NCI-H187 treated with DMSO at 0.1 percent for 48 hours (cell line): ENCODE results near the gene NEUROG2.
"Not testable (repeated sequence)": the region's sequence is repeated elsewhere in the genome, so short reads cannot be mapped to it uniquely, and the experiment has no call there.

Experiments used
- DNase-seq: peaks from one replicate; lab custom pipeline; 2025; lab: John Stamatoyannopoulos, UW

The NEUROG2 gene

GRCh38 chr4:112516066-112516470 lies at the start of gene NEUROG2:
Gene NEUROG2 (minus strand): TSS chr4:112516180. CDS start chr4:112515475, 705 bp downstream.
- no peak for DNase-seq

GRCh38 chr4:112564706-112565270 lies 48.8 kb upstream of the NEUROG2 start:
- DNase-seq: no peak

- no peak for DNase-seq
Observed at GRCh38 chr4:112563431-112564200, 47.6 kb upstream of the NEUROG2 start.

- DNase-seq: no peak
Observed at GRCh38 chr4:112562254-112562879, 46.4 kb upstream of the NEUROG2 start.

- no peak for DNase-seq
Observed at GRCh38 chr4:112560084-112560483, 44.1 kb upstream of the NEUROG2 start.

GRCh38 chr4:112559053-112559452 lies 43.1 kb upstream of the NEUROG2 start:
- no peak for DNase-seq

GRCh38 chr4:112557676-112558411 lies 41.9 kb upstream of the NEUROG2 start:
- DNase-seq: no peak

- DNase-seq: not testable (repeated sequence)
Observed at GRCh38 chr4:112554271-112554670, 38.3 kb upstream of the NEUROG2 start.

- DNase-seq: no peak
Observed at GRCh38 chr4:112552668-112553067, 36.7 kb upstream of the NEUROG2 start.

- DNase-seq: no peak
Observed at GRCh38 chr4:112550728-112551127, 34.7 kb upstream of the NEUROG2 start.

GRCh38 chr4:112546476-112546875 lies 30.5 kb upstream of the NEUROG2 start:
- no peak for DNase-seq

- no peak for DNase-seq
Observed at GRCh38 chr4:112545346-112545745, 29.4 kb upstream of the NEUROG2 start.

- no peak for DNase-seq
Observed at GRCh38 chr4:112540695-112541094, 24.7 kb upstream of the NEUROG2 start.

GRCh38 chr4:112536123-112536522 lies 20.1 kb upstream of the NEUROG2 start:
- DNase-seq: no peak

GRCh38 chr4:112532267-112532666 lies 16.3 kb upstream of the NEUROG2 start:
- DNase-seq: no peak

- no peak for DNase-seq
Observed at GRCh38 chr4:112531146-112531545, 15.2 kb upstream of the NEUROG2 start.

GRCh38 chr4:112526061-112526460 lies 10.1 kb upstream of the NEUROG2 start:
- DNase-seq: no peak

GRCh38 chr4:112523764-112524505 lies 8.0 kb upstream of the NEUROG2 start:
- peak; percentile 32 for DNase-seq

GRCh38 chr4:112523008-112523721 lies 7.2 kb upstream of the NEUROG2 start:
- no peak for DNase-seq

GRCh38 chr4:112522431-112522830 lies 6.5 kb upstream of the NEUROG2 start:
- DNase-seq: not testable (repeated sequence)
